ENCODE measurements around the gene CLTB. TPM values are rescaled to one million over a fixed set of nuclear protein-coding genes. Genes with fewer than 3 reads are reported as not detected.

Gene CLTB
- total and polyA plus RNA-seq, 2 of the 13 experiments (the other 11 are each of a cell fraction or from before 2014, with no cell fraction given) = 23.3 to 33.8 TPM

DNA sequence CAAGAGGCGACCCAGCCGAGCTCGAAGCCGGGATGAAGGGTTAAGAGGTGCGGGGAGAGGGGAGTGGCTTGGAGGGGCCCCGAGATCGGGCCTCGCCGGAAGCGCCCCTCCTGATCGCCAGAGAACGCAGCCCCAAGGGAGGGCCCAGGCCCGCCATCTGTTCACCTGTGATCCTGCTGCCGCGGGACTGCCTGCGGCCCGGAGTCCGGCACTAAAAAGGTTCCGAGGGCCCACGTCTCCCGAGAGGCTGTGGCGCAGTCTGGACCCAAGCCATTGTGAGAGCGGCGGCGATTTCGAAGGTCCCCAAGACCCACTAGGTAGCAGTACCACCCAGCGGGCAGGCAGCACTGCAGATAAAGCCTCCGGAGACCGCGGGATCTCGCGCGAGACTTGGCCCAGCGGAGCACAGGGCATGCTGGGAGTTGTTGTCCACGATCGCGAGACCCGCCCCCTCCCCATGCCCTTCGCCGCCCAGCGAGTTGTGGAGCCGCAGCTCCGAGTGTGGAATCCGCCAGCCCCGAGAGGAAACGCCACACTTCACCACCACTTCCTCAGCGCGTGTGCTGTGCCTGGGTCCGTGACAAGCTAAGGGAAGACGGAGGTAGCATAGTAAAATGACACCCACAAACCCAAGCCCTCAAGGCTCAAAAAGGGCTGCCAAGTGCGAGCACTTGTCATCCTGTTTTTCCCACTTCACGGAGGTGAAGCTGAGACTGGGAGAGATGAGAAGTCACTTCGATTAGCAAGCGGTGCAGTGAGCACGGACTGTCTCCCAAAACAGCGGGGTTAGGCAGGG is 54.7 kb downstream of the CLTB start, which contains the start of gene KIAA1191 (continued):
- no peak; the same call in 1 of the 2 replicates for TF ChIP-seq ZNF788 (CRISPR knock-in tag; IDR thresholded peaks at IDR 0.05; ENCODE audit: borderline replicate concordance)
- TF ChIP-seq, protein P1, sequence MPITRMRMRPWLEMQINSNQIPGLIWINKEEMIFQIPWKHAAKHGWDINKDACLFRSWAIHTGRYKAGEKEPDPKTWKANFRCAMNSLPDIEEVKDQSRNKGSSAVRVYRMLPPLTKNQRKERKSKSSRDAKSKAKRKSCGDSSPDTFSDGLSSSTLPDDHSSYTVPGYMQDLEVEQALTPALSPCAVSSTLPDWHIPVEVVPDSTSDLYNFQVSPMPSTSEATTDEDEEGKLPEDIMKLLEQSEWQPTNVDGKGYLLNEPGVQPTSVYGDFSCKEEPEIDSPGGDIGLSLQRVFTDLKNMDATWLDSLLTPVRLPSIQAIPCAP (CRISPR knock-in tag; IDR thresholded peaks at IDR 0.05; ENCODE audit: low read depth) = no peak
- TF ChIP-seq ZBTB38 (CRISPR knock-in tag; IDR thresholded peaks at IDR 0.05) = peak; percentile 96
- TF ChIP-seq, protein P2, sequence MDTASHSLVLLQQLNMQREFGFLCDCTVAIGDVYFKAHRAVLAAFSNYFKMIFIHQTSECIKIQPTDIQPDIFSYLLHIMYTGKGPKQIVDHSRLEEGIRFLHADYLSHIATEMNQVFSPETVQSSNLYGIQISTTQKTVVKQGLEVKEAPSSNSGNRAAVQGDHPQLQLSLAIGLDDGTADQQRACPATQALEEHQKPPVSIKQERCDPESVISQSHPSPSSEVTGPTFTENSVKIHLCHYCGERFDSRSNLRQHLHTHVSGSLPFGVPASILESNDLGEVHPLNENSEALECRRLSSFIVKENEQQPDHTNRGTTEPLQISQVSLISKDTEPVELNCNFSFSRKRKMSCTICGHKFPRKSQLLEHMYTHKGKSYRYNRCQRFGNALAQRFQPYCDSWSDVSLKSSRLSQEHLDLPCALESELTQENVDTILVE (CRISPR knock-in tag; IDR thresholded peaks at IDR 0.05) = peak; percentile 84
- no peak for TF ChIP-seq ZNF577 (CRISPR knock-in tag; IDR thresholded peaks at IDR 0.05; ENCODE audit: borderline replicate concordance, low read depth)
- peak; percentile 19; the same call in 1 of the 2 replicates for TF ChIP-seq KLF13 (CRISPR knock-in tag; IDR thresholded peaks at IDR 0.05)
- TF ChIP-seq CREM (IDR thresholded peaks at IDR 0.05) = peak; percentile 76
- no peak for TF ChIP-seq CREM (CRISPR knock-in tag; IDR thresholded peaks at IDR 0.05)
- no peak for TF ChIP-seq MNT (IDR thresholded peaks at IDR 0.05)
- TF ChIP-seq ZC3H4 (CRISPR knock-in tag; IDR thresholded peaks at IDR 0.05; ENCODE audit: borderline replicate concordance) = no peak
- no peak for TF ChIP-seq ZSCAN12 (CRISPR knock-in tag; IDR thresholded peaks at IDR 0.05)
- TF ChIP-seq FOXP1 (IDR thresholded peaks at IDR 0.05) = no peak
- 0 out of 2 replicates have a peak, but pooled peaks have one; percentile 13 for TF ChIP-seq FOXP1 (CRISPR knock-in tag; IDR thresholded peaks at IDR 0.05)
- TF ChIP-seq, protein P3, sequence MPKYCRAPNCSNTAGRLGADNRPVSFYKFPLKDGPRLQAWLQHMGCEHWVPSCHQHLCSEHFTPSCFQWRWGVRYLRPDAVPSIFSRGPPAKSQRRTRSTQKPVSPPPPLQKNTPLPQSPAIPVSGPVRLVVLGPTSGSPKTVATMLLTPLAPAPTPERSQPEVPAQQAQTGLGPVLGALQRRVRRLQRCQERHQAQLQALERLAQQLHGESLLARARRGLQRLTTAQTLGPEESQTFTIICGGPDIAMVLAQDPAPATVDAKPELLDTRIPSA (CRISPR knock-in tag; IDR thresholded peaks at IDR 0.05; ENCODE audit: borderline replicate concordance) = no peak
- peak; percentile 51 for TF ChIP-seq HNRNPH1 (optimal IDR thresholded peaks at IDR 0.05; ENCODE audit: low read depth, low read length)
- TF ChIP-seq PAX8 (CRISPR knock-in tag; IDR thresholded peaks at IDR 0.05; ENCODE audit: borderline replicate concordance) = peak; percentile 65; the same call in 1 of the 2 replicates
- TF ChIP-seq POLR2A (IDR thresholded peaks at IDR 0.05; ENCODE audit: insufficient read depth in 1 of 2, low read depth in 2 of 2, low read length in 2 of 2) = peak; percentile 98 to 100
- no peak; the same call in 1 of the 2 replicates for TF ChIP-seq NRL (CRISPR knock-in tag; IDR thresholded peaks at IDR 0.05; ENCODE audit: borderline replicate concordance)
- TF ChIP-seq ZNF550 (CRISPR knock-in tag; IDR thresholded peaks at IDR 0.05; ENCODE audit: borderline replicate concordance) = no peak
- TF ChIP-seq SRSF1 (optimal IDR thresholded peaks at IDR 0.05; ENCODE audit: low read depth, low read length) = peak; percentile 20
- TF ChIP-seq, protein P4, sequence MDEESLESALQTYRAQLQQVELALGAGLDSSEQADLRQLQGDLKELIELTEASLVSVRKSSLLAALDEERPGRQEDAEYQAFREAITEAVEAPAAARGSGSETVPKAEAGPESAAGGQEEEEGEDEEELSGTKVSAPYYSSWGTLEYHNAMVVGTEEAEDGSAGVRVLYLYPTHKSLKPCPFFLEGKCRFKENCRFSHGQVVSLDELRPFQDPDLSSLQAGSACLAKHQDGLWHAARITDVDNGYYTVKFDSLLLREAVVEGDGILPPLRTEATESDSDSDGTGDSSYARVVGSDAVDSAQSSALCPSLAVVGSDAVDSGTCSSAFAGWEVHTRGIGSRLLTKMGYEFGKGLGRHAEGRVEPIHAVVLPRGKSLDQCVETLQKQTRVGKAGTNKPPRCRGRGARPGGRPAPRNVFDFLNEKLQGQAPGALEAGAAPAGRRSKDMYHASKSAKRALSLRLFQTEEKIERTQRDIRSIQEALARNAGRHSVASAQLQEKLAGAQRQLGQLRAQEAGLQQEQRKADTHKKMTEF (CRISPR knock-in tag; IDR thresholded peaks at IDR 0.05) = peak; percentile 81
- TF ChIP-seq SP2 (CRISPR knock-in tag; IDR thresholded peaks at IDR 0.05) = 0 out of 2 replicates have a peak, but pooled peaks have one; percentile 14
- no peak for TF ChIP-seq NFIC (IDR thresholded peaks at IDR 0.05; ENCODE audit: low read length)
- TF ChIP-seq ZFYVE20 (CRISPR knock-in tag; IDR thresholded peaks at IDR 0.05; ENCODE audit: borderline replicate concordance, low read depth) = peak; percentile 79; the same call in 1 of the 2 replicates
- peak; percentile 77; the same call in 1 of the 2 replicates for TF ChIP-seq ZNF776 (CRISPR knock-in tag; IDR thresholded peaks at IDR 0.05)
- no peak for TF ChIP-seq ATF1 (CRISPR knock-in tag; IDR thresholded peaks at IDR 0.05)

Measured in HepG2 (cell line).